Midbrain (tissue), 1 donor: Measurements from ENCODE around the gene COPS8.

ENCODE experiments used
- DNase-seq: peaks from one replicate; lab custom pipeline; 2025; lab: John Stamatoyannopoulos, UW

The COPS8 gene

GRCh38 chr2:237085248-237086221 lies at the start of gene COPS8:
COPS8 (plus strand) TSS chr2:237085889; CDS start chr2:237085965, 76 bp downstream.
- peak; percentile 97 for DNase-seq

DNA sequence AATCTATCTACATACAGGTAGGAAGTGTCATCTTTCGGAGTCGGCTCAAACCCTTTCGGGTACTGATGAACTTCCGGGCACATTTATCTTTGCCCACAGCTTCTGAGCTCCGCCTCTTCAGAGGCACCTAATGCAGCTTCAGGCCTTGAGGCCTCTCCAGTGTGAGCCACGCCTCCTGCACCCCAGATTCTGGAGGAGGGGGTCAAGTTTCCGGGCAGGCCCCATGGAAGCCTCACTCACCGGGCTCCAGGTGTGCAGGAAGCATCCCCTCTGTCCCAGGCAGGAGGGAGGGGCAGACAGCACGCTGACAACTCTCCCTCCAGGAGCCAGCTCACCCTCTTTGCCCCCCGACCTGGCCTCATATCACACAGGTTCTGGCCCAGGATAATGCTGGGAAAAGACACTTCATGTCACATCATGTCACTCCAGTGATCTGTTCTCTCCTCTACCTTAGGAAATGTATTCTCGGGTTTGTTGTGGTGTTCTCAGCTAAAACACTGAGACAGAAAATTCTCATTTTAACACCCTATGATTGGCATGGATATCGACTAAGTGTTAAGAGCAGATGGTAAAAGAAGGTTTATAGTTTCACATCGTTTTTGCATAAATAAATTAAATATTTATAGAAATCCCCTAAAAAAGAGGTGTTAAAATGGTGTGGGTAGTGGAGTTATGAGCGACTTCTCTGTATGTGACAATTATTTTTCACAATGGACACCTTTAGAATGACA lies 46.2 kb upstream of the COPS8 start:
- no peak for DNase-seq

DNA sequence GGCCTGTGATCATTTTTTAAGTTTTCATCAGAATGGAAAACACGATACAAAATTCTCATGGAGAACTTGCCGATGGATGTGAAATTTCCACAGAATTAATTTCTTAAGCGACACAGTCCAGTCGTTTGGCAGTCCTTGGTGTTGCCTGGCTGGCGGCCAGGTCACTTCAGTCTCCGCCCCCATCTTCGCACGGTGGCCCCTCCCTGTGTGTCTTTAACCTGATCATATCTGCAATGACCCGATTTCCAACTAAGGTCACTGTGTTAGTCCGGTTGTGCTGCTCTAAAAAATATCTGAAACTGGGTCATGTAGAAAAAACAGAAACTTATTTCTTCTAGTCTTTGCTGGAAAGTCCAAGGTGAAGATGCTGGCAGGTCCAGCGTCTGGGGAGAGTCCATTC lies 44.5 kb upstream of the COPS8 start:
- DNase-seq, result no peak

- no peak for DNase-seq
Observed at GRCh38 chr2:237042101-237042500, 43.6 kb upstream of the COPS8 start.

DNA sequence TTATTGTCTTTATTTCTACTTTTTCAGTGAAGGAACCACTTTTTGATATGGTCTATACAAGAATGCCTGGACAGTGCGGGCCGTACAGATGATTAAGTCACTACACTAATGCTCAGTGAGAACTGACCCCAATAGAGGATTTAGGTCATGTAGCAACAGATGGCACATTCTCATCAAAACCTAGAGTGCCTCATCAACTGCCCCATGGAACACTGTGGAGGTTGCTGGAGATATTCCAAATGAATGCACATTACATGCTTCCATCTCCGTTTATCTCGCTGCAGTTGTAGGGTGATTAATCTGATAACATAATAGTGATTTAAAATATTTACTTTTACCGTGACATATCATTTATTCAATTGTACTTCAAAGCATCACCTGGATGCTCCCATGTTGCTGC lies 41.8 kb upstream of the COPS8 start:
- no peak for DNase-seq

DNA sequence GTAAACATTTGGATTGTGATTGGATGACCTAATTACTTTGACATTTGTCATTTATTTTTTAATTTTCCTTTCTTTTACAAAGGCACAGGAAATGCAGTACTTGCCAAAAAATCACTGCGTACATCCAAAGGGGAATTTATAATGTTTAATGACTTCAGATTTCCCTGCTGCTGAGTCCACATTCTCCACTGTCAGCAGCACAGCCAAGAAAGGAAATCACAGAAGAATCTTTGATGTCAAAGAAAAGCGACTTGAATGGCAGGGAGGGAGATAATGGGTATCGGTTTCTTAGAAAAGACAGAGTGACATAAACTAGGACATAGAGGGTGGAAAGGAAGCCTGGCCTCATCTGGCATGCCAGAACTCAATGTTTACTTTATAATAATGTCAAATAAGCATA lies 41.4 kb upstream of the COPS8 start:
- DNase-seq, result no peak

DNA sequence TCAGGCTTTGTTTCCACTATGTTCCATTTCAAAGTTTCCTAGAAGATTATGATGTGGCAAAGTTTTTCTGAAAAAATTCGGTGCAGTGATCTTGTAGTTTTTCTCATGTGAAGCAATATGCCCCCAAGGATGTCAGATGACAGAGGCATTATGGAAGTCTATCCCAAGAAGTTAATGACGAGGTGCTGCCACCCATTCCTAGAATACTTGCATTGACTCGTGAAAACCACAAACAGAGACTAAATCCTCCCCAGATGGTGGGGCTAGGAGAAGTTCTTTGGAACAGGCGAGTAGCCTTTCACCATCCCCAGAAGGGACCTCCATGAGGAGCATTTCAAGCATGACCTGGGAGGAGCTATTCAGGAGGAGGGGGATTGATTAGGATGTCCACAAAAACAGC lies 40.2 kb upstream of the COPS8 start:
- DNase-seq, result no peak

GRCh38 chr2:237048595-237048994 lies 37.1 kb upstream of the COPS8 start:
- DNase-seq, result no peak

- no peak for DNase-seq
Observed at GRCh38 chr2:237051861-237052260, 33.8 kb upstream of the COPS8 start.

DNA sequence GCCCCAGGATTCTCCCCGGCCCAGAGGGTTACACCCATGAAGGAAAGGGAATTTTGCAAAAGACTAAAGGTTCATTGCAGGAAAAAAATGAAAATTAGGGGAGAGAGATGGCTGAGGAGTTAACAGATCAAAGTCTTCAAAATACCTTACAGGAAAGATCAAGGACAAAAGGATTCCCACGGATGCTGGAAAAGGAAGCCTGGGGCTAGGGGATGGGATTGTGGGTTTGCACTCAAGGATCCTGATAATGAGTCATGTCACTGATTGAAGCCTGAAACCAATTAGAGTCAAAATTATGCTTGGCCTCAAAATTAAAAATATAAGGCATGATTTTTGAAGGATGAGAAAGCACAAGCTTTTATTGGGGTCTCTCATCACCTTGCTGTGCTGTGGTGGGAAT lies 32.6 kb upstream of the COPS8 start:
- no peak for DNase-seq

DNA sequence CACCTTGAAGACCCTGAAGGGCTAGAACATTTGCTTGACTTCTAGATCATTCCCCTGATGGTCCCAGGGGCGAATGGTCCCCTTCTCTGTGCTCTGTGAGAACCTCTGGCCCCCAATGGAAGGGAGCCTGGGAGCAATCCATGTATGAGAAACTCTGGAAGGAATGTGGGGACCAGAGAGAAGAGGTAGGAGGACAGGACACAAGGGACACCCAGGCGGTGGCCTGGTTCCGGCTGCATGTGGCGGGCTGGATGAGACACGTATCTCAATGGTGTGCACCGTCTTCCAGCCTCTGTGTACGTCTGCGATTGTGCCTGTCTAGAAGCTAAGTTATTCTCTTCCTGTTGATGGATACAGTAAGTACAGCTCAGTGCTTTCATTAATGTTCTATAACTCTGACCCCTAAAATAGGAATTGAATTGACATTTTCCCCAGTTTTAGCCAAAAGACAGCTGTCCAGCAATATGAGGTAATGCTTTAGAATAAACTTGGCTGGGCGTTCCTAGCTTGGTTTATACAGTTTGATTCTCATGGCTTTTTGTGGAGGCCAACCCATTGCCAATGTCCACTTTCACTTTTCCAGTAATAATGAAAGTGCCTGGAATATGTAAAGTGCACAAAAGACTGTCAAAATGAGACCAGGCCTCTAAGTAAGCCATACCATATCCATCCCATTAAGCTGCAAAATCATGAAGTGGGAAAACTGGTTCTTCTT lies 30.1 kb upstream of the COPS8 start:
- DNase-seq, result no peak

GRCh38 chr2:237056287-237056875 lies 29.3 kb upstream of the COPS8 start:
- no peak for DNase-seq

DNA sequence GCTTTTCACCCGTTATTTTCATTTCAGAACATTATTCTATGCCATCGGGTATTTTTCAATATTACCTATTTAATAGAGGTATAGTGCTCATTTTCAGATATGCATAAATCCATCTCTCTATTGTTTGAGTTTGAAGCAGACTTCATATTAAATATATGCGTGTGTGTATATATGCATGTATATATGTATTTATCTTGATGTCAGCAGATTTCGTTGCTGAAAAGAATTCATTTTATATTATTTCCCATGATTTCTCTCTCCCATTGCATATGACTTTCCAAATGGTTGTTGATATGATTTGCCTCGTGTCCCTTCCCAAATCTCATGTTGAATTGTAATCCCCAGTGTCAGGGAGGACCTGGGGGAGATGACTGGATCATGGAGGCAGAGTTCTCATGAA lies 28.6 kb upstream of the COPS8 start:
- DNase-seq, result no peak

DNA sequence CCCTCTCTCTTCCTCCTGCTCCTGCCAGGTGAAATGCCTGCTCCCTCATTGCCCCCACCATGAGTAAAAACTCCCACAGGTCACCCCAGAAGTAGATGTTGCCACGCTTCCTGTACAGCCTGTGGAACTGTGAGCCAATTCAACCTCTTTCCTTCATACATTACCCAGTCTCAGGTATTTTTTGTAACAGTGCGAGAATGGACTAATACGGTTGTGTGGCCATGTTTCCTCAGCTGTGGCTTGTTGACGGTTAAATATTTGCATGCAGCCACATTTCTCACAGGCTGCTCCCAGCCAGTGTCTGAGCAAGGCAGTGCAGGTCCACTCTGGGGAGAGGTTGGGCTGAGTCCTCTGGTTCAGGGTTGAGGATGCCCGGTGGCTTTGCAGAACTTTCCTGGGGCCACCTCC lies 27.8 kb upstream of the COPS8 start:
- DNase-seq, result no peak

- no peak for DNase-seq
Observed at GRCh38 chr2:237058423-237058822, 27.3 kb upstream of the COPS8 start.

DNA sequence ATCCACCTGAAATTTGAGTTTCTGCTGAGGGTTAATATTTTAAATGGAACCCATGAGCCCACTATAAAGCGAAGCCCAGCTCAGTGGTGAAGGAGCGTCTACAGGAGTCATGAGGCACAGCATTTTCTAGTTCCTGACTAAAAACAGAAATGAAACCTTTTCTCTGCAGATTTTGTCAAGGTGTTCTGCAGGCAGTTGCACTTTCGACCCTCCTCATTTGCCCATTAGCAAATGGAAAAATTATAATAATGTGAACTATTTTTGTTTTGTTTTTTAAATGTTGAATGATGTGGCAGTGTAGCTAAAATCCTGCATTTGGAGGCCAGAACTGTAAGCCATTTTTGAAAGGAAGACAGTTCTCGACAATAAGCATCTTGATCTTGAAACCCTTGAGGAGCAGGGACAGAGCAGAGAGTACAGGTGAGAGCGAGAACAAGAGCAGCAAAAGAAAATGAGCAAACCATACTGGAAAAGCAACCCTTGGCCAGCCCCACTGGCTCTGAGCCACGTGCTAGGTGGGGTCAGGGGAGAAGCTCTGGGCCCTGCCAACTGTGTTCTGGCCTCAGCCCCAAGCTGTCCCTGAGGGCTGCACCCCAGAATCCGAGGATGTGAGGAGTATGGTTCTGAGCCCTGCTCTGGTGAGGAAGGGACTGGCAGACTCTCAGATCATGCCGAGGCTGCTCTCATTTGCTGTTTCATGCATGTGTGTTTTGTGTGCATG lies 26.4 kb upstream of the COPS8 start:
- no peak for DNase-seq

DNA sequence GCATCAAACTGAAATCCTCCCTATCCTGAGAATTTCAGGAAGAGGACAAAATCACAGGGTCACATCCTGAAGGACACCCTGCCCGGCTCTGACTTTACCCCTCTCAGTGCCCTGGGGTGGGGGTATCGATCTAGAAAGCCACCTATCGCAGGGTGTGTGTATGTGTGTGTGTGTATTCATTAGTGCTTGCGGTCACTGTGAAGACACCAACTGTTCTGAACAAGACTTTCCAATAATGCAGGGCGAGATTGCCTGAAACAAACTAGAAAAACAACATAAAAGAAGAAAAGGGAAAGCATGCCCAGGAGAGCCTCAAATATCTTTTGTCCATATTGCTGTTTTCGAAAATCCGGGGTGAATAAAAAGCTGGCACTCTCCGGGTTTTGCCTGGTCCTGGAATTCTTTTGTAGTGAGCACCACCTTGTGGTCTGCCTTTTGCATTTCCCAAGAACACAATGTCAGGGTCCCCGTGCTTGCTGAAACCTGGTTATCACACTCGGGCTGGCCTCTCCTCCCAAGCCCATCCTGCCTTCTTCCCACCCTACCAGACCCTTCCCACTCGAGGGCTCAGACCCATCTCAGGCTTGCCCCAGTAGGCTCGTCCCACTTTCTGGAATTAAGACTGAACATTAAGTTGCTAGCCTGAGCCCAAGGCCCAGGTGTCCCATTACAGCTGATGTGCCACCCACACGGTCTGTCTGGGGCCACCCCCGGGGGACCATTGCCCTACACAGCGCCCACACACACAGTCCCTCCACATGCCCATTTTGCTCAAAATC lies 25.0 kb upstream of the COPS8 start:
- peak; percentile 69 for DNase-seq

DNA sequence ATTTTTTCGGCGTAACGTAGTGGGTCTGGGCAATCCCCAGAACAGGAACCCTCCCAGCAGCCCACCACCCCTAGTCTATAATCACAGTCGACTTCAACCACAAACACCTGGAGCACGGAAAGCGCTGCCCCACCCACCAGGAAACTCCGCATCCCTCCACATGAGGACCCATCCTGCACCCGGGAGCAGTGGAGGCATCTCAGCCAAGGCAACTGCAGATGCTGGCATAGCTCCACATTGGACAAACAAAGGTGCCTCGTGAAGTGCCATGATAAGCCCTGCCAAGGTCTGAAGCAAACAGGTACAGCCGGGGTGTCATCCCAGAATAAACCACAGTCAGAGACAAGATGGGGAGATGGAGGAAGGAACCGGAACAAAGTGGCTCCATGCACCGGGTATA lies 24.3 kb upstream of the COPS8 start:
- no peak for DNase-seq

DNA sequence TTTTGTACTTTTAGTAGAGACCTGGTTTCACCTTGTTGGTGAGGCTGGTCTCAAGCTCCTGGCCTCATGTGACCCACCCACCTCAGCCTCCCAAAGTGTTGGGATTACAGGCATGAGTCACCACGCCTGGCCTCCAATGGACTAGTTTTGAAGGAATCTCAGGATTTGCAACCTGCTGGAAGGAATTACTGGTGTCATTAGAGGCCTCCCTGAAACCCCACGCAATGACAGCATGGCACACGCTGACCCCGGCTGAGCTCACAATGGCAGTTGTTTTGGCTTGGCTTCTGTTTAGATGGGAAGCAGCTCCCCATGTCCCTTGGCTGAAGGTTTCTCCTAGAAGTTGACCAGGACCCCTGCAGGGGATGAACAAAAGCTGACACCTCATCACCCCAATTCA lies 23.1 kb upstream of the COPS8 start:
- no peak for DNase-seq

- DNase-seq, result no peak
Observed at GRCh38 chr2:237064203-237065070, 21.3 kb upstream of the COPS8 start.
